CD4-positive, alpha-beta T cell treated with Interleukin-4 for 4 hours (primary cell): ENCODE measurements around the gene NANS.
"Not testable (repeated sequence)": the region's sequence is repeated elsewhere in the genome, so short reads cannot be mapped to it uniquely, and the experiment has no call there.

Source experiments
- DNase-seq: peaks from one replicate; pipeline ENCODE4 v3.0.0-alpha.2; 2020

Gene NANS

DNA sequence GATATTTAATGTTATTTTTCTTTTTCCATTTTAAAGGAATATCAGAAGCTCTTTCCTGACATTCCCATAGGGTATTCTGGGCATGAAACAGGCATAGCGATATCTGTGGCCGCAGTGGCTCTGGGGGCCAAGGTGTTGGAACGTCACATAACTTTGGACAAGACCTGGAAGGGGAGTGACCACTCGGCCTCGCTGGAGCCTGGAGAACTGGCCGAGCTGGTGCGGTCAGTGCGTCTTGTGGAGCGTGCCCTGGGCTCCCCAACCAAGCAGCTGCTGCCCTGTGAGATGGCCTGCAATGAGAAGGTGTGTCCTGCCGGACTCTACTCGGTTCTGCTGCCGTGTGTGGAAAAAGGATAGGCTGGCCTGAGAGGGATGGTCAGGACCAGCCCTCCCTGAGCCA, 24.2 kb downstream of the NANS start:
- no peak for DNase-seq

DNA sequence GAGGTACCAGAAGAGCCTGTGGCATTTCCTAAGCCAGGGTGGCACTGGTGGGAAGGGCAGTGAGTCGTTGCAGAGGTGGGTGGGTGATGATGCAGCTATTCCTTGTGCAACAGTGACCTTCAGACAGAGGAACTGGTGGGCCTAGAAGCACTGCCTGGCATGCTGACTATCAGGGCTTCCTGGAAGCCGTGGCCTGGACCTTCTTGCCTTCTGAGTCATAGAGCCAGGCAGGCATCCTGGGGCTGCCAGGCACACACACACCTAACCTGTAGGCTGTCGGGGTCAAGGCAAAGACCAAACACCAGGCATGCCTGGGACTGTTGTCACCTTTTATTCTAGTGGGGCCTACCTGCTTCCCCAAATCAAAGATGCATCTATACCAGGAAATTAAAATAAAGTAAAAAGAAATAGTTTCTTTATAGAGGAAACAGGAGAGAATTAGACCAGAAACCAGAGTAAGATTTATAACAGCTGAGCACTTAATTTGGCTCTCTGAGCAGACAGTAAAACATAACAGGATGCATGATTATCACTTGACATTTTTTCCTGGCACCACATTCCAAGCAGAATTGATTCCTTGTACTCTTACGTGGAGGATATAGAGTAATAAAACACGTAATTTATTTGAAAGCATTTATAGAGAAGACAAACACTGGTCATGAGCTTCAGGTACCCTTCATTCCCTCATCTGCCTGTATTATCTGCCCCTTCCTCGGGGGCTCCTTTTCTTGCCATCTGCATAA, 25.1 kb downstream of the NANS start:
- no peak for DNase-seq

DNA sequence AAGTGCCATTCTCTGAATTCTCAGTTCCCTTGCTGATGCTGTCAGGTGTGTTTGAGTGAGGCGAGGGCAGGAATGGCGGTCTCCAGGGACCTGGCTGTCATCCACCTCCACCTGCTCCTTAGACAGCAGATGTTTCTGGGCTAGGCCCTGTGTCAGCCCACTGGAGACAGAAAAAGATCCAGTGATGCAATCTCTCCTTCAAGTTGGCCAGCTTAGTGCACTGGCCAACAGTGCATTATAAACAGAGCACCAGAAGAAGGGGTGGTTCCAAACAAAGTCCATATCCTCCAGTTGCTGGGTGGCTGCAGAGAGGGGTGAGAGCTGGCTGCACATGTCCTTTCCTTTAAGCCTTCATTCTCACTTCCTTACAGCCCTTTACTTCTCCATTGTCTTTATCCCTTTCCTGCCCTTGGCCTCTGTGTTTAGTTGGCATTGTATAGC, 26.5 kb downstream of the NANS start:
- DNase-seq, result no peak

DNA sequence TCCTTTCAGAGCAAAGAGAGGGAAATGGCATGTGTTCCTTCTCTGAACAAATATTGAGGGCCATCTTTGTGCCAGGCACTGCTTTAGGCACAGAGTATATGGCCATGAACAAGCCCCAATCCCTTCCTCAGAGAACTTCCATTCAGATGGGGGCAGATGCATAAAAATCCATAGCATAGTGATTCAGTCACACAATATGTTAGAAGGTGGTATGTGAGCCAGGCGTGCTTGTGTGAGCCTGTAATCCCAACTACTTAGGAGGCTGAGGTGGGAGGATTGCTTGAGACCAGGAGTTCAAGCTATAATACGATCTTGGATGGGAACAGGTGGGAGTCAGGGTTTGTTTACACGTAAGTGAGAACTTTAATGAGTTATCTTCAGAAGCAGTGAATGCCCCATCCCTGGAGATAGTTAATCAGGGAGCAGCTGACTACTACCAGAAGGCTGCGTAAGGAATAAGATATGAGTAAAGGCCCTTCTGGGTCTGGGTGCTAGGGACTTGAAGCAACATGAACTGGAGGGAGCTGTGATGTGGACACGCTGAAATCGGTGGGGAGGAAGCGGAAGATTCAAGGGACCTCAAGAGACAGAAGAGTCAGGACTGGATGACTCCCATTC, 27.1 kb downstream of the NANS start:
- DNase-seq, result no peak

DNA sequence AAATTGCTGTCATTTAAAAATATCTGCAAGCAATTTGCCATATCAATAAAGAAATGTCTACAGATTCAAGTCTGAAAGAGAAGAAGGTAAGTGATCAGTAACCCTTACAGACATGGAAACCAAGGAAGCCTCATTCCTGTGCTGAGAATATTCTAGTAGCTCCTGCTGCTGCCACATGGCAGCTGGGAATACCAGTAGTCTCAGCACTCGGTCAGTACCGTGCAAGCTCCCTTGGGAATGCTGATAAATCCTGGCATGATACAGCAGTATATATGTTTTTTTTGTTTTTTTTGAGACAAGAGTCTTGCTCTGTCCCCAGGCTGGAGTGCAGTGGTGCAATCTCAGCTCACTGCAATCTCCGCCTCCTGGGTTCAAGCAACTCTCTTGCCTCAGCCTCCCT, 27.9 kb downstream of the NANS start:
- no peak for DNase-seq

DNA sequence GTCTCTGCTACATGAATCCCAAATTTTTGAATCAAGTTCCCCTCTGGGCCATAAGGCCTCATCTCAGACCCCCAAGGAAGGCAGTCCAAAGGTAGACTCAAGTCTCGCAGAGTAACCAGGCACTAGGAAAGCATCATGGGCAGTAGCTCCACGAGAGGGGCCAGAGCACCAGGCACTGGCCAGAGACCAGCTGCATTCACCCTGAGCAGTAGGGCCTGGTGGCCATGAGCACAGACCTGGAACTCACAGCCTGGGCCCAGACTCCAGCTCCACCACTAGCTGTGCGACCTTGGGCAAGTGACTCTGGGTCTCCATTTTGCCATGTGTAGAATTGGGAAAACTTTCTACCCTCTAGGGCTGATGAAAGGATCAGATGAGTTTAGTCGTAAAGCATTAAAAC, 28.5 kb downstream of the NANS start:
- DNase-seq, result no peak

DNA sequence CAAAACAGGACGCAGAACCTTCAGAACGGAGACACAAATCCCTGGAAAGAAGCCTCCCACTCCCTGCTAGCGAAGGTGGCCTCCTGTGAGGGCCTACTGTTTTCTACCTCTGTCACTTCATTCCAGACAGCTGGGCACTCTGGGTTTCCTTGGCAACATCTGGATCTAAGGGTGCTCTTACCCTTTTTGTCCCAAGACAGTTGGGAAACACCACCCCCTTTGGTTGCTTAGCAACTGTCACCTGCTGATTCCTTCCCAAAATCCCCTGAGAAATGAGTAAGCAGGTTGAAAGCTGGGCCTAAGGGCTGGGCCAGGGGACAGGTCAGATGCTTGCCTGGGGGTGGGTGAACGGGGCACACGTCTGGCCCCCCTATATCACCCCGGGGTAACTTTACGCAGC, 29.4 kb downstream of the NANS start:
- no peak for DNase-seq

DNA sequence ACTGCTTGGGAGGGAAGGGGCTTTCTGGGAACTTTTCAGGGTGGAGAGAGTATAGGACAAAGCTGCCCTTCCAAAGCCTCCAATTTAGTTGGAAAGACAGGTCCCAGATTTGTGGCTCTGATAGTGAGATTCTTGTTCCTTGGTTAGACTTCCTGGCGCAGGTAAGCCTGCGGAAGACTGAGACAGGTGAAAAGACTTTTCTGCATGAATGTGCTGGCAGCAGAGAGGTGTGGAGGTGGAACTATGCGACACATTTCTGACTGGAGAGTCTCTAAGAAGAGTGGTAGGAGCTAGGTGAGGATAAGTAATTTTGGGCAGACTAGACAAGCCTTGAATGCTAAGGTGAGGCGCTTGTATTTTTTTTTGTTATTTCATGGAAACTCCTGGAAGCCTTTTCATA, 29.9 kb downstream of the NANS start:
- no peak for DNase-seq

DNA sequence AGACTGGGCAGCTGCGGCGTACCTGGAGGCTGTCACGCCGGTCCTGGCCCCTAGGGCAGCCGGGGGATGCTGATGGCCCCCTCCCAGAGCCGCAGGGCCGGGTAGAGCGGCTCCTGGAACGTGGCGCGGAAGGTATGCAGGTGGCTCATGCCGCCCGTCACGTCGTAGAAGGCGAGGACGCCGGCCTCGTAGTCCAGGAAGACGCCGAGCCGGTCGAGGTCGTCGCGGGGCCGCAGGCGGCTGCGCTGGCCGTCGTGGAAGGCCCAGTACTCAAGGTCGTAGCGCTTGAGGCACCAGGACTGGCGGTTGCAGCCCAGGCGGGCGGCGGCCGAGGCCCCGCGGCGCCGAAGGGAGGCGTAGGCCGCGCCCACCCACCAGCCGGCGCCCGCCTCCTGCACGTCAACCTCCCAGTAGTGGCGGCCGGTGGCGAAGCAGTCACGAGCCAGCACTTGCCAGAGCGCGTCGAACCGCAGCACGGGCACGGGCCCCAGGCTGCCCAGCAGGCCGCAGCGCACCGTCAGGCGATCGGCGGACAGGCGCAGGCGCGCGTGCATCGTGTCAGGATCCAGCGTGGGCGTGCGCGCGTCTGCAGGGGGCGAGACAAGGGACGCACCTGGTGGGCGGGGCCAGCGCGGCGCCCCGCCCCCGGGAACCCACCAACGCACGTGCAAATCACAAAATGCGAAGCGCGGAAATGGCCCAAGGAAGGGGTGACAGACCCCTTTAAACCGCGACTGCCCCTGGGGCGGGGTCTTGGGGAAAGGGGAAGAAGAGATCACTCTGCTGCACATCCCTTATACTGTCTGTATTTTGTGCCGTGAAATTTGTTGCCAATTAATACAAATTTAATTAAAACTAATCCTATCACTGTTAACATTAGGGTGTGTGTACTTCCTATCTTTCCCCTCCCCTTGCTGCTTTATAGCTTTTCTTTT, 31.2 kb downstream of the NANS start:
- DNase-seq, result peak; percentile 46

DNA sequence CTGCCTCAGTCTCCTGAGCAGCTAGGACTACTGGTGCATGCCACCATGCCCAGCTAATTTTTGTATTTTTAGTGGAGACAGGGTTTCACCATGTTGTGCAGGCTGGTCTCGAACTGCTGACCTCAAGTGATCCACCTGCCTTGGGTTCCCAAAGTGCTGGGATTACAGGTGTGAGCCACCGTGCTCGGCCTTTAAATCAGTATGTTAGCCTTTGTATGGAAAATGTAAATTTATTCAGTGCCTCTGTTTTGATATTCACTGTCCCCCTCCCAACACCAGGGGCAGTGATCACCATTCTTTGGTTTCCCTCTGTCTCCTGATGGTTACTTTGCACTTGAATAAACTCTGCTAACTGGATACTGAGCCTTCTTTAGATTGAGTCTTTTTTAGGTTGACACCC, 34.1 kb downstream of the NANS start:
- not testable (repeated sequence) for DNase-seq

DNA sequence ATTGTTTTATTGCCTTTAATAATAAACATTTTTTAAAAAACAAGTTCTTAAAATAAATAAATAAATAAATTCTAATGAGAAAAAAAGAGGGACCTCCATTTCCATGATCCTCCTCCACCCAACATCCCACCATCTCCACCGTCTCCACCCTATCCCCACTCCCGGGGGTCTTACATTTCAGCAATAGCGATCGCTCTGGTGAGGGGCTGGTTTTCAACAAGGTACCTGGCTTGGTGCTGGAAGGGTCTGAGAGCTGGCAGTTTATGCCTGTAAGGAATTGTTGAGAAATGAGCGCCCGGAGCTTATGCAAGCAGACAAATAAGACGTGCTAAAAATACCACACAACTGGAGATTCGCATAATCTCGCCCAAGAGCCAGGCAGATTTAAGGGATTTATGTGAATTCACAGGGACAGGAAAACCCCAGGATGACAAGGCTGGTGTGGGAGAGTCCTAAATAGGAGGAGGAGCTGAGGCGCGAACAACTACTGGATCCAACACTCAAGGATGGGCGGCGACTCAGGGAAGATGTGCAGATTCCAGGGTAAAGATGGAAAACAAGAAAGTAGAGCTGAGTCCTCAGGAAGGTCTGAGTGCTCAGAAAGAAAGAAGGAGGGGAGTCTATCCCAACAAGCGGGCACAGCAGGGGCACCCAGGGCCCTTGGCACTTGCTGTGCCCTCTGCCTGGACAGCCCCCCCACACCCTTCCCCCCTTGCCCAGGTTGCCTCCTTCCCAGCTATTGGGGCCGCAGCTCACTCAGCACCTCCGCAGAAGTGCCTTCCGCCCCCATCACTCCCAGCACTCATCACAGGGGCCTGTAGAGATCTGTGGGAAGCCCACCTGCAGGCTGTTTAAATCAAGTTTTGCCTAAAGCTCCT, 35.4 kb downstream of the NANS start:
- DNase-seq, result no peak

DNA sequence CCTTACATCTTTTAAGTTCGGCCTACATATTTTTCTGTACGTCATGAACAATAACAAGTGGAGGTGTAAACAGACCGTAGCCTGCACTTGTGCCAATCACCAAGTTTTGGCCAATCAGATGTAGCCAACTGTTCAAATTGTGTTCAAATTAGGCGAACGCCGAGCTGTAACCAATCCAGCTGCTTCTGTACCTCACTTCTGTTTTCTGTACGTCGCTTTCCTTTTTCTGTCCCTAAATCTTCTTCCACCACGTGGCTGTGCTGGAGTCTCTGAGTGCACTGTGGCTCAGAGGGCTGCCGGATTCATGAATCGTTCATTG, 36.0 kb downstream of the NANS start:
- DNase-seq, result no peak

DNA sequence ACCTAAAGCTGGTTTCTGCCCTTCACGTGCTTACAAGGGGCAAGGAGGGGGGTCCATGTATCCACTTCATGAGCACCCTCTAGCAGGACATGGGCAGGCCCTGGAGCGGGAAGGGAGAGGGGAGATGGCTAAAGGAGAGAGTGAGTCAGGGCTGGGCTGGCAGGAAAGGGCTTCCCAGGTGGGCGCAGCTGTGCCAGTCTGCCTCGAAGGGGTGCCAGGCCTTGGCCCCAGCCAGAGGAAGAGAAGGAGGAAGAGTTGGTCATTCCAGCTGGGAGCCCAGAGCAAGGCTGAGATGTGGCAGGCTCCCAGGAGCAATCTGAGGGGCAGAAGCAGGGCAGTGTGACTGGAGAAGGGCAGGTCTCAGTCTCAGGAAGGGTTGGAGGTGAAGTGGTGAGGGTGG, 37.8 kb downstream of the NANS start:
- no peak for DNase-seq

DNA sequence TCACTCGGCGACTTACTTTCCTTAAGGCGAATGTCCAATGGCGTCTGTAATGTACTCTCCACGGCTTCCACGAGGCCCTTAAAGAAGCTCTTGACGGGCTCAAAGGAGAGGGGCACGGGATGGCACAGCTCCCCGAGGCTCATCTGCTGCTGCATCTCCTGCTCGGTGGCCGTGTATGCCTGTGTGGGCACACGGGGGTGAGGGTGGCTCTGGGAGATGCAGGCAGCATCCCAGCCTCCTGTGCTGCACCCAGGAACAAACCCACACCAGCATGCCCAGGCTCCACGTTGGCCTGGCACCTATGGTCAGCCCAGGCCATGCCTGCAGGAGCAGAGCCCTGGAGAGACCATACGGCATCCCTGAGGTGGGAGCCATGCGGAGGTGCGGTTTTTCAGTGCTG, 38.3 kb downstream of the NANS start:
- DNase-seq, result no peak

DNA sequence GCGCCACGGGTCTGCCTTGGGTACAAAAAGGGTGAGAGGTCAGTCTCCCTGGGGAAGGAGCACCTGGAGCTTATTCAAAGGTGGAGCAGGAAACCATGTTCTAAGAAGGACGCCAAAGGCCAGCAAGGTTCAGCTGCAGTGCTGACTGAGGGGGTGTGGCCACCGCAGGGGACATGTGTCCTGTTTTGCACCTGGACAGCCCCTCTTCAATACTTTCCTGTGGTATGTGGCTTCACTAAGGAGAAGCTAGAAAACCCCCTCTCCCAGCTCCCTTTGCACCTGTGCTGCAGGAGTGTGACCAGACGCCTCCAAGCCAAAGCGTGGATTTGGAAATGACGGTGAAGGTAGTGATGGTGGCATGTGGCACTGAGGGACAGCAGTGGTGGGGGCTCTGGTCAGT, 38.9 kb downstream of the NANS start:
- no peak for DNase-seq

DNA sequence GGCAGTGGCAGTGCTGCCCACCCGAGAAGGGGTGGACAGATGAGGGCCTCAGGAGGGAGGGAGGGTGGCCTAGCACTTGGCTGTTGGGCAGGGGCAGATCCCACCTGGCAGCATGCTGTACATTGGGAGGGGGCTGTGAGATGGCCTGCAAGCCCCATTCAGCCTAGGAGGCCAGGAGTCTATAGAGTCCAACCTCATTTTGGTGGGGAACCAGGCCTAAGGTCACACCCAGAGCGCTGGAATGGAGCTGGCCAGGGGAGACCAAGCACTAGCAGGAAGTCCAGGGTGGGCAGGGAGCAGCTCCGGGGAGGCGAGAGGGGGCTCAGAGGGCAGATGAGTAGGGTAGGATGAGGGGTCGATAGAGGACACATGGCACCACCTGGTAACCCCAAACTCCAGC, 39.6 kb downstream of the NANS start:
- no peak for DNase-seq

DNA sequence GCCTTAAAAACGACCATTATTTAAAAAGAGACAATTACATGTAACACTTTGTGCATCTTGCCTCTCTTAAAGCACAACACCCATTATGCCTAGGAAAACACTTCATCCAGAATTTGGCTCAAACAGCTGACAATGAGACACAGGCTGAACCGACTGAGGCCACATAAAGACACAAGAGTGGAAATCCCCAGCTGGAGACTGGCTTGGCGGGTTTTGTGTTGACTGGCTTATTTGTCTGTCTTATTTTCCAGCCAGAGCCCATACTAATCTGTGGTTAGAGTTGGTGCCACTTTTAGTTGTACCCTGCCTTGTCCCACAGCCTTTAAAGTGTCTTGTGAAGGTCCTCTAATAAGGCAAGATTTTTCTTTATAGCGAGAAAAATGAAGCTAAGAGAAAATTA, 41.3 kb downstream of the NANS start:
- DNase-seq, result peak; percentile 85

DNA sequence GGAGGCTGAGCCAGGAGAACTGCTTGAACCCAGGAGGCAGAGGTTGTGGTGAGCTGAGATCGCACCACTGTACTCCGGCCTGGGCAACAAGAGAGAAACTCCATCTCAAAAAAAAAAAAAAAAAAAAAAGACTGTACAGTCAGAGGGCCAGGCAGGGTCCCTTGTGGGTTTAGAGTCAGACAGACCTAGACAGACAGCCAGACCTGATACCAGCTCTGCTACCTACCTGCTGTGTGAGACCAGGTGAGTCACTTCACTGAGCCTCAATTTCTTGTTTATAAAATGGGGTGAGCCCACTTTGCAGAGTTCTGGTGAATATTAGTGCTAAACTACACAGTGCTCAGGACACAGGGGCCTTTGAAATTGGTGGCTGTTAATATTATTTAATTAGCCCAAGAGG, 42.8 kb downstream of the NANS start:
- peak; percentile 88 for DNase-seq

DNA sequence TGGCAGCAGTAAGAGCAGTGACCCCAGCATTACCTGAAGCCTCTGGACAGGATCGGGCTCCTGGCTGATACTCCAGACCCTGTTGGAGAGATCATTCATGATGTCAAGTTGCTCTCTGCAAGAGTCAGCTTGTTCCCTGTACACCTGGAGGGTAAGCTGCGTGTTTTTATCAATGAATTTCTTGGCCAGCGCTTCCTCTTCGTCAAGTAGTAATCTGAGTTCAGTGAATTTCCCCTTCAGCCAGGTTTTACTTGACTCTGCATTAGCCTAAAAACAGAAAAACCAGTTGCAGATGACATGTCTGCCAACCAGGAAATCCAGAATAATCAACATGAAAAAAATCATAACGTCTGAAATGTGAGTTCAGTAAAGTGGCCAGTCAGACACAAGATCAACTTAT, 43.4 kb downstream of the NANS start:
- DNase-seq, result peak; percentile 52

DNA sequence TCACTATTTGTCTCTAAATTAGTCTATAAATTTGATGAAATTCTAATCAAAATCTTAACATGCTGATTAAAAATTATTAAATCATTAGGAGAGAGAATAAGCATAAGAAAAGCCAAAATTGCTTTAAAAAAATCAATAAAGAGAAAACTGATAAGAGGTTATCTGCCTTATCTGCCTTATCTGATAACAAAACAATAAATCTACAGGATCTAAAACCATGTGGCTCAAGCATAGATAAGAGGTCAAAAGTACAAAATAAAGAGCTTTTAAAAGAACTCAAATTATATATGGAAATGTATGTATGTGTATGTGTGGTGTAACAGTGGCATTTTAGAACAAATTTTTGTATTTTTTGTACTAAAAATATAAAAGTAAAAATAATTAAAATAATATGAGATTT, 43.9 kb downstream of the NANS start:
- no peak for DNase-seq

DNA sequence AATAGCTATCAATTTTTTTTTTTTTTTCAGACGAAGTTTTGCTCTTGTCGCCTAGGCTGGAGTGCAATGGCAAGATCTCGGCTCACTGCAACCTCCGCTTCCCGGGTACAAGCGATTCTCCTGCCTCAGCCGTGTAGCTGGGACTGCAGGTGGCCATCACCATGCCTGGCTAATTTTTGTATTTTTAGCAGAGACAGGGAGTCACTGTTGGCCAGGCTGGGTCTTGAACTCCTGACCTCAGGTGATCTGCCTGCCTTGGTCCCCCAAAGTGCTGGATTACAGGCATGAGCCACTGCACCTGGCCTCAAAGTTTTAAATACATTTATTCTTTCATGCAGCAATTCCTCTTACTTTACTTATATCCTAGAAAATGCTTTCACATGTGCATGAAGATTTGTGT, 44.9 kb downstream of the NANS start:
- DNase-seq, result no peak

DNA sequence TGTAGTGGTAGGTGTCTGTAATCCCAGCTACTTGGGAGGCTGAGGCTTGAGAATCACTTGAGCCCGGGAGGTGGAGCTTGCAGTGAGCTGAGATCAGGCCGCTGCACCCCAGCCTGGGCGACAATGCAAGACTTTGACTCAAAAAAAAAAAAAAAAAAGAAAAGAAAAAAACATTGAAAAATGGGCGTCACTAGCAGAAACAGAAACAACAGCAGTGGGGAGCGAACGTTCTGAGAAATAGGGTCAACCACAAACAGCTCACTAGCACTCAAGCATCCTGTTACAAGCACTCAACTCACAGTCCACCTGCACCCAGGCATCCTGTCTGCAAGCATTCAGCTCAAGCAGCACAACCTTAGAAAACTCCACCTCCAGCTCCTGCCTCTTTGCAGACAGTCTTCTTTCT, 45.3 kb downstream of the NANS start:
- DNase-seq, result peak; percentile 97

DNA sequence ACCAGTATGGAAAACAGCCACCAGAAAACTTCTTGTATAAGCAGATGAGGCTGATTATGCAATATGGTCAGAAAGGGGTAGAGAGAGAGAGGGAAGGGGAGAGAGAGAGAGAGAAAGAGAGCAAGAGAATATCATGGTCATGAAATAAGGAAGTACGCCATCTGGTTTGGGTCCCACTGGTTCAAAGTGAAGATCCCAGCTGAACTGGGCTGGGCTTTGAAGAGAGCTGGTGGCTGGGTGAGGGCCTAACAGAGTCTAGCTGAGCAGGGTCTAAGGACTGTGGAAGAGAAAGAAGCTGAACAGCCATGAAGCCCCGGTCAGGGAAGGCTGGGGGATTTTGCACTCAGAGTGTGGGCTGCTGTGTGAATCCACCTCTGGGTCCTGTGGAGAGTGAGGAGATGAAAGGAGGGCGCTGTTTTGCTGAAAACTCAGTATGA, 47.9 kb downstream of the NANS start:
- DNase-seq, result no peak
